GM18870 (cell line): ENCODE data around the gene FIZ1.

Experiments
- ATAC-seq: cut with Tn5 transposase; IDR thresholded peaks from one replicate; pipeline ENCODE4 v1.9.1; 2021; ENCODE audit warnings: moderate library complexity; ENCODE audit not compliant: unreplicated experiment

The FIZ1 gene

DNA sequence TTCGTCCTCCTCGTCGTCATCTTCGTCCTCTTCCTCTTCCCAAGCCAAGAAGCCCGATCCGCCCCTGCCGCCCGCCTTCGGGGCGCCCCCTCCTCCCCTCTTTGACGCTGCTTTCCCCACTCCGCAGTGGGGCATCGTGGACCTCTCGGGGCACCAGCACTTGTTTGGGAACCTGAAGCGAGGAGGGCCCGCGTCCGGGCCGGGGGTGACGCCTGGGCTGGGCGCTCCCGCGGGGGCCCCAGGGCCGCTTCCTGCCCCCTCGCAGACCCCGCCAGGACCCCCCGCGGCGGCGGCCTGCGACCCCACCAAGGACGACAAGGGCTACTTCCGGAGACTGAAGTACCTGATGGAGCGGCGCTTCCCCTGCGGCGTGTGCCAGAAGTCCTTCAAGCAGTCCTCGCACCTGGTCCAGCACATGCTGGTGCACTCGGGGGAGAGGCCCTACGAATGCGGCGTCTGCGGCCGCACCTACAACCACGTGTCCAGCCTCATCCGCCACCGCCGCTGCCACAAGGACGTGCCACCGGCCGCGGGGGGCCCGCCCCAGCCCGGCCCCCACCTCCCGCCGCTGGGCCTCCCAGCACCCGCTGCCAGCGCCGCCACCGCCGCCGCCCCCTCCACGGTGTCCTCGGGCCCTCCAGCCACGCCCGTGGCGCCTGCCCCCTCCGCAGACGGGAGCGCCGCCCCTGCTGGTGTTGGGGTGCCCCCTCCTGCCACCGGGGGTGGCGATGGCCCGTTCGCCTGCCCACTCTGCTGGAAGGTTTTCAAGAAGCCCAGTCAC lies 14.8 kb upstream of the FIZ1 start:
- no peak for ATAC-seq

DNA sequence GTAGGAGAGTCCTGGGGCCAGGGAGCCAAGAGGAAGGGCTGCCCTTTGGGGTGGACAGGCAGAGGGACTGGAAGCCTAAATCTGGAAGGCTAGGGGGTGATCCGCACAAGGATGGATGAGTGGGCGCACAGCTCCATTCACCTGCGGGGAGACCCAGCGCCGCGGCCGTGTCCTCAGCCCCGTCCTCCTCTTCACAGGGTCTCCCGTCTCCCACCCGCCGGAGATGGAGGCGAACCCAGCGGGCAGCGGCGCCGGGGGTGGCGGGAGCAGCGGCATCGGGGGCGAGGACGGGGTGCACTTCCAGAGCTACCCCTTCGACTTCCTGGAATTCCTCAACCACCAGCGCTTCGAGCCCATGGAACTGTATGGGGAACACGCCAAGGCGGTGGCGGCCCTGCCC lies 14.1 kb upstream of the FIZ1 start:
- ATAC-seq = no peak

DNA sequence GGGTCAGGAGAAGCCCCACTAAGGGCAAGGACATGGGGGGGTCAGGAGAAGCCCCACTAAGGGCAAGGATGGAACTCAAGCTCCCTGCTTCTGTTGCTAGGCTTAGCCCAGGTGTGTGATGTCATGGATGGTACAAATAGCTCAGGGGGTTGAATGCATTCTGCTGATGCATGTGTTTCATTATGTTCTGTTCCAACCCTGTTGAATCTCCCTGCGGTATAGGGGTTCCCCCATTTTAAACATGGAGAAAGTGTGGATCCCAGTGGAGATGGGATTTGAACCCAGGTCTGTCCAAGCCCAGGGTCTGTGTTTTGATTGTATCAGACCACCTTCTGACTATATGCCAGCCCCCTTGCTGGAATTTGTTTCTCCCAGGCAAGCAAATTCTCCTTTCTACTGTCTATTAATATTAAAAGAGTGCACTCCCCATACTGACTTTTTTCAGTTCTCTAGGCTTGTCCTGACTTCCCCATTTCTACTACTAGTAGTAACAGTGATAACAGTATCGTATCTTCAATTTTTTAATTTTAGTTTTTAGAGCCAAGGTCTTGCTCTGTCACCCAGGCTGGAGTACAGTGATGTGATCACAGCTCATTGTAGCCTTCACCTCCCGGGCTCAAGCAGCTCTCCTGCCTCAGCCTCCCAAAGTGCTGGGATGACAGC lies 12.8 kb upstream of the FIZ1 start:
- ATAC-seq = no peak

- no peak for ATAC-seq
Observed at GRCh38 chr19:55611300-55611982, 12.1 kb upstream of the FIZ1 start.

GRCh38 chr19:55609326-55609725 lies 10.0 kb upstream of the FIZ1 start:
- no peak for ATAC-seq

- no peak for ATAC-seq
Observed at GRCh38 chr19:55606817-55607216, 7.5 kb upstream of the FIZ1 start.

DNA sequence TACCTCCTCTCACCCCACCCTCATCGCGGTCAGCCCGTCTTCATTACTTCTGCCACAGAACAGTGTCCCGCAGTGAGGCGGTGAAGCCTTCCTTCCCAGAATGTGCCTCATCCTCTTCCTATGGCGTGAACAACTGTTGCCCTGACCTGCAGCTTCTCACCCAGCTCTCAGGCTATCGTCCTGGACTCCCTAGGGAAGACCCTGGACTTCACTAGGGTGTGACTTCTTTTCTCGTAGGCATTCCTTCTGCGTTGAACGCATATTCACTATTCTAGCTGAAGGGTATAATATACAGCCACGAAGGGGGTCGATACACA lies 7.1 kb upstream of the FIZ1 start:
- ATAC-seq = no peak

GRCh38 chr19:55605637-55606470 lies 6.5 kb upstream of the FIZ1 start, which contains the start of gene ZNF865:
Gene ZNF865 (plus strand): TSS chr19:55605647. CDS start chr19:55613619, 7,972 bp downstream.
- no peak for ATAC-seq

GRCh38 chr19:55605207-55605636 lies 5.9 kb upstream of the FIZ1 start:
- peak; percentile 56 for ATAC-seq

- ATAC-seq = no peak
Observed at GRCh38 chr19:55603581-55604292, 4.4 kb upstream of the FIZ1 start.

GRCh38 chr19:55603115-55603514 lies 3.8 kb upstream of the FIZ1 start:
- ATAC-seq = no peak

DNA sequence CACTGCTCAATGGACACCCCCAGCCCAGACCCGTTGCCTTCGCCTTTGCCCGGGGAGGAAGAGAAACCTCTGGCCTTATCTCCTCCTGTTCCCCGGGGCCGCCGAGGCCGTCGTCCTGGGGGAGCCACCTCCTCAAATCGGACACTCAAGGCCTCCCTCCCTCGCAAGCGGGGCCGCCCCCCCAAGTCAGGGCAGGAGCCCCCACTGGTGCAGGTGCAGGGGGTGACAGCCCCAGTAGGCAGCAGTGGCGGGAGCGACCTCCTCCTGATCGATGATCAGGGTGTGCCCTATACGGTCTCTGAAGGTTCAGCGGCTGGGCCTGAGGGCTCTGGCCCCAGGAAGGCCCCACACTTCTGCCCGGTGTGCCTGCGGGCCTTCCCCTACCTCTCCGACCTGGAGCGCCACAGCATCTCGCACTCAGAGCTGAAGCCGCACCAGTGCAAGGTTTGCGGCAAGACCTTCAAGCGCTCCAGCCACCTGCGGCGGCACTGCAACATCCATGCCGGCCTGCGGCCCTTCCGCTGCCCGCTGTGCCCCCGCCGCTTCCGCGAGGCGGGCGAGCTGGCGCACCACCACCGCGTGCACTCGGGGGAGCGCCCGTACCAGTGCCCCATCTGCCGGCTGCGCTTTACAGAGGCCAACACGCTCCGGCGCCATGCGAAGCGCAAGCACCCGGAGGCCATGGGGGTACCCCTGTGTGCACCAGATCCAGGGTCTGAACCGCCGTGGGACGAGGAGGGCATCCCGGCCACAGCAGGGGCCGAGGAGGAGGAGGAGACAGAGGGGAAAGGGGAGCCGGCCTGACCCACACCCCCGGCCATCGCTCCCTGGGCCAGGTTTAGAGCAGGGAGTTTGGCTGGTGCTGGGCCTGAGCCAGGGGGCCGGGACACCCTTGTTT lies 3.0 kb upstream of the FIZ1 start:
- no peak for ATAC-seq

GRCh38 chr19:55601084-55601483 lies 1.8 kb upstream of the FIZ1 start:
- ATAC-seq = no peak

- no peak for ATAC-seq
Observed at GRCh38 chr19:55600662-55601028, 1.3 kb upstream of the FIZ1 start.

GRCh38 chr19:55599842-55600661 lies 735 bp upstream of the FIZ1 start, which contains the start of gene ZNF524:
Gene ZNF524 (plus strand): TSS chr19:55600288. CDS start chr19:55602113, 1,825 bp downstream.
- ATAC-seq = peak; percentile 39

DNA sequence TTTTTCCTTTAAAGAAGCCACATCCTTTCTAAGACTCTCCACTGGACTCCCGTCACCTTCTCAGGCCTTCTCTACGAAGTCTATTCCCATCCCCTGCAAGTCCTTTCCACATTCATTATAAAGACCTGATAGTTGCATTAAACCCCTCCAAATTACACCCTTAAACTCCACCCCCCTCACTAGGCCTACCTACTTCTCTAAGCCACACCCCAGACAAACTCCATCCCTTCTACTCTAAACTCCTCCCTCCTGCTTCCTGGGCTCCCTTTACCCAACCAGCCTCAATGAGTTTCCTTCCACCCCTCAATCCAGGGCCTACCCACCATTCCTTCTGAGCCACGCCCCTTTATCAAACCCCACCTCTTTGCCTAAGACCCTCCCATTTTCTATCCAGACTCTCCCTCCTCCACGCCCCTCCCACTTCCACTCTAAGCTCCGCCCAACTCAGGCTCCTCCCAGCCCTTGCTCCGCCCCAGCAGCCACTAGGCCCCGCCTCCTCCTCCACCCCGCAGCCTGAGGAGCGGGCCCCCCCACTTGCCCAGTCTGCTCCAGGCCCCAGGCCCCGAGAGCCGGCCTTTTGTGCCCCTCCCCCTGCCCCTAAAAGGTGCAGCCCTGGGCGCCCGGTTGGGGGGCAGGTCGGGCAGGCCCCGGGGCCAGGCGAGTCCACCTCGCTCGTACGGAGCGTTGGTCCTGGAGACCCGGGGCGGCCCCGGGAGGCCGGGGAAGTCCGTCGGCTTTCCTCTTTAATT lies 424 bp downstream of the FIZ1 start:
- peak; percentile 41 for ATAC-seq

GRCh38 chr19:55598034-55598433 lies 1.3 kb downstream of the FIZ1 start:
- no peak for ATAC-seq

GRCh38 chr19:55597501-55597921 lies 1.8 kb downstream of the FIZ1 start:
- ATAC-seq = no peak
